HG03108 (cell line): ENCODE measurements around the gene PPP1R9B.

Source experiments
- ATAC-seq: cut with Tn5 transposase; IDR thresholded peaks from one replicate; pipeline ENCODE4 v1.9.1; 2021; ENCODE audit warnings: moderate library complexity; ENCODE audit not compliant: unreplicated experiment

PPP1R9B gene

GRCh38 chr17:50129728-50130558 is 20.5 kb downstream of the PPP1R9B start, which contains the start of gene SAMD14:
TSS of gene SAMD14 (minus strand) at chr17:50130160. CDS start at chr17:50124959, 5,201 bp downstream.
- no peak for ATAC-seq

- no peak for ATAC-seq
Observed at GRCh38 chr17:50129353-50129727, 21.1 kb downstream of the PPP1R9B start.

- ATAC-seq, result no peak
Observed at GRCh38 chr17:50128441-50129352, 21.8 kb downstream of the PPP1R9B start.

- ATAC-seq, result no peak
Observed at GRCh38 chr17:50127697-50128361, 22.6 kb downstream of the PPP1R9B start.

- no peak for ATAC-seq
Observed at GRCh38 chr17:50125420-50125997, 25.0 kb downstream of the PPP1R9B start.

- no peak for ATAC-seq
Observed at GRCh38 chr17:50123649-50124349, 26.7 kb downstream of the PPP1R9B start.

GRCh38 chr17:50122945-50123344 is 27.5 kb downstream of the PPP1R9B start:
- no peak for ATAC-seq

- ATAC-seq, result no peak
Observed at GRCh38 chr17:50120475-50121253, 29.8 kb downstream of the PPP1R9B start.

- no peak for ATAC-seq
Observed at GRCh38 chr17:50118828-50119218, 31.7 kb downstream of the PPP1R9B start.

GRCh38 chr17:50118076-50118827 is 32.2 kb downstream of the PPP1R9B start:
- no peak for ATAC-seq

- ATAC-seq, result no peak
Observed at GRCh38 chr17:50117202-50118051, 33.0 kb downstream of the PPP1R9B start.

- no peak for ATAC-seq
Observed at GRCh38 chr17:50115756-50116155, 34.7 kb downstream of the PPP1R9B start.

- ATAC-seq, result no peak
Observed at GRCh38 chr17:50114849-50115357, 35.6 kb downstream of the PPP1R9B start.

GRCh38 chr17:50114401-50114800 is 36.1 kb downstream of the PPP1R9B start:
- ATAC-seq, result no peak

- ATAC-seq, result no peak
Observed at GRCh38 chr17:50113624-50114320, 36.7 kb downstream of the PPP1R9B start.

GRCh38 chr17:50112694-50113093 is 37.8 kb downstream of the PPP1R9B start:
- no peak for ATAC-seq
